Measurements from ENCODE around the gene PGLYRP4. TPM values are rescaled to one million over a fixed set of nuclear protein-coding genes. Genes with fewer than 3 reads are reported as not detected.
A peak's percentile ranks its signal among the peaks of the same experiment; 100 is the strongest.

PGLYRP4 gene
- total and polyA plus RNA-seq, 12 donors, result not detected

DNA sequence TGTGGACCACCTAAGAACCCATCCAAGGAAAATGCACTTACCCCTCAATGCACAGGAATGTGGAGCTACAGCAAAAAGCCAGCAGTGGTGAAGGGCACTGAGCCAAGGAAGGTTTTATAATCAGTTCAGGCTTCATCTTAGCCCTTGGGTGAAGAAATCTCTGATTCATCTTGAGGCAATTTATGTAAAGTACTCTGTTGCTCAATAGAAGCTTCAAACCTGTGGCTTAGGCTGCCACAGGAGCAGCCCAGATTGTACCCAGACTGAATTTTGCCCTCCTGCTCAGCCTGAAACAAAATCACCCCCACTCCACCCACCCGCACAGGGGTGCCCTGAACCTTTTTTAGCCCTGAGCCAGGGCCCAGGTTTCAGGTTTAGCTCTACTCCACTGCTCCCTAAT, 26.9 kb upstream of the PGLYRP4 start, which contains the start of gene S100A12:
Gene S100A12 (minus strand): TSS at position 111 of the 400 bp plus-strand sequence. CDS start 1,029 bp downstream, outside the sequence.
- Histone ChIP-seq H3K27ac (peak within 1 kb of the TSS in 1 of 10 donors; percentile 65), H3K4me3 (peak within 1 kb of the TSS in 1 of 10 donors; percentile 16), H3K9me3 (peaks cover 0 to 4% (median 0%) of the 10 kb centered on the region in 11 donors), H3K4me1 (peaks cover 0 to 44% (median 0%) of the 10 kb centered on the region in 9 donors), H3K36me3 (no peaks in the 10 kb centered on the region), H3K27me3 (peaks cover 0 to 11% (median 0%) of the 10 kb centered on the region in 7 donors)
- no peak for DNase-seq
- TF ChIP-seq, protein P1, sequence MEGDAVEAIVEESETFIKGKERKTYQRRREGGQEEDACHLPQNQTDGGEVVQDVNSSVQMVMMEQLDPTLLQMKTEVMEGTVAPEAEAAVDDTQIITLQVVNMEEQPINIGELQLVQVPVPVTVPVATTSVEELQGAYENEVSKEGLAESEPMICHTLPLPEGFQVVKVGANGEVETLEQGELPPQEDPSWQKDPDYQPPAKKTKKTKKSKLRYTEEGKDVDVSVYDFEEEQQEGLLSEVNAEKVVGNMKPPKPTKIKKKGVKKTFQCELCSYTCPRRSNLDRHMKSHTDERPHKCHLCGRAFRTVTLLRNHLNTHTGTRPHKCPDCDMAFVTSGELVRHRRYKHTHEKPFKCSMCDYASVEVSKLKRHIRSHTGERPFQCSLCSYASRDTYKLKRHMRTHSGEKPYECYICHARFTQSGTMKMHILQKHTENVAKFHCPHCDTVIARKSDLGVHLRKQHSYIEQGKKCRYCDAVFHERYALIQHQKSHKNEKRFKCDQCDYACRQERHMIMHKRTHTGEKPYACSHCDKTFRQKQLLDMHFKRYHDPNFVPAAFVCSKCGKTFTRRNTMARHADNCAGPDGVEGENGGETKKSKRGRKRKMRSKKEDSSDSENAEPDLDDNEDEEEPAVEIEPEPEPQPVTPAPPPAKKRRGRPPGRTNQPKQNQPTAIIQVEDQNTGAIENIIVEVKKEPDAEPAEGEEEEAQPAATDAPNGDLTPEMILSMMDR (IDR thresholded peaks at IDR 0.05), result no peak
- peak in 1 of 8 donors; percentile 39 for ATAC-seq
- WGBS, 2 donors, result 82 to 95% methylated on average over 1 of the region's 1 CpG
- intact Hi-C loops (cut with DNase I), result no loop called here

DNA sequence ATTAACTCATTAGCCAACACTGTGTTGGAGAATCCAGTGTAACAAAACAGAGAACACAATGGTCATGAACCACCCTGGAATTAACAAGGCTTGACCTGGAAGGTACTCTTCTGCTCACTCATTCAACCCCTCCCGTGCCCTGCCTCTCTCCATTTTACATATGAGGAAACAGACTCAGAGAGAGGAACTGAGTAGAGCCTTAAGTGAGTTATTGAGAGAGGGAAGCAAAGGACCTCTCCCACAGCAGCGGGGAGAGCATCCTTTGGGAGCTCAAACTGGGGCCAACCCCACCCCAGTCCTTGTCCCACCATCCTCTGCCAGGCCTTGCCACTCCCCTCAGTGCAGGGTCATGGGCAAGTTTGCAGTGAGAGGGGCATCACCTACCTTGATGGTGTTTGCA, 25.4 kb upstream of the PGLYRP4 start:
- intact Hi-C loops (cut with DNase I), result no loop called here
- H3K4me1 ChIP-seq, result peaks cover 0 to 50% (median 0%) of the 10 kb centered on the region in 9 donors
- peak overlapping the region in 1 of 10 donors; percentile 65 for H3K27ac ChIP-seq
- TF ChIP-seq, protein P1 (IDR thresholded peaks at IDR 0.05), result no peak
- no peak overlapping the region for H3K4me3 ChIP-seq
- H3K36me3 ChIP-seq, result no peaks in the 10 kb centered on the region
- 63 to 72% methylated on average over 2 of the region's 2 CpGs for WGBS, 2 donors
- ATAC-seq (peak in 1 of 8 donors; percentile 29), DNase-seq (no peak)
- H3K27me3 ChIP-seq, result peaks cover 0 to 11% (median 0%) of the 10 kb centered on the region in 7 donors
- no peaks in the 10 kb centered on the region for H3K9me3 ChIP-seq

DNA sequence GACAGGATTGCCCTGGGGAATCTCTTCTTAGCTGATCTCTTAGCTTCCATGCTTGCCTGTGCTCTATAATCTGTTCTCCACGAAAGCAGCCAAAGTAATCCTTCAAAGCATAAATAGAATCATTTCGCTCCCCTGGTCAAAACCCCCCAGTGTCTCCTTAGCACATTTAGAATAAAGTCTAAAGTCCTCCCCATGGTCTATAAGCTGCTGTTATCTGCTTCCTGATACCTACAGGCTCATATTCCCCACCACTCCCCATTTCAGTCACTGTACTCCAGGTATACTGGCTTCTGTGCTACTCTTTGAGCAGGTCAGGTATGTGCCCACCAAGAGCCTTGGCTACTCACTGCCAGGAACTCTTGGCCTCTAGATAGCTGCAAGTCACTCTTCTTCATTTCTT, 23.9 kb upstream of the PGLYRP4 start:
- peaks cover 0 to 9% (median 0%) of the 10 kb centered on the region in 7 donors for H3K27me3 ChIP-seq
- DNase-seq, result no peak
- TF ChIP-seq, protein P1 (IDR thresholded peaks at IDR 0.05), result no peak
- no peak overlapping the region for H3K27ac ChIP-seq
- H3K36me3 ChIP-seq, result no peaks in the 10 kb centered on the region
- no peaks in the 10 kb centered on the region for H3K9me3 ChIP-seq
- WGBS, 2 donors, result 83 to 89% methylated on average over 2 of the region's 2 CpGs
- no peak for ATAC-seq
- no peak overlapping the region for H3K4me3 ChIP-seq
- intact Hi-C loops (cut with DNase I), result no loop called here
- H3K4me1 ChIP-seq, result peaks cover 0 to 53% (median 0%) of the 10 kb centered on the region in 9 donors

DNA sequence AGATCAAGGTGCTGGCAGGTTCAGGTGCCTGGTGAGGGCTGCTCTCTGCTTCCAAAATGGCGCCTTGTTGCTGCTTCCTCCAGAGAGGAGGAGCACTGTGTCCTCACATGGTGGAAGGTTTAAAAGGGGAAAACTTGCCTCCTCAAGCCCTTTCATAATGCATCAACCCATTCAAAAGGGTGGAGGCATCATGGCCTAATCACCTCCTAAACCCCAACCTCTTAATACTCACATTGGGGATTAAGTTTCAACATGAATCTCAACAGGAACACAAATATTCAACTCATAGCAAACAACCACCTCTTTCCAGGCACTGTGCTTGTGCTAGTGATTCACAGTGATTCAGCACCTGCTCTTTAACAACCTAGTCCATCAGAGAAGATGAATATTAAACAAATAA, 22.6 kb upstream of the PGLYRP4 start:
- TF ChIP-seq, protein P1 (IDR thresholded peaks at IDR 0.05), result no peak
- WGBS, 2 donors, result 87 to 96% methylated on average over 1 of the region's 1 CpG
- no peaks in the 10 kb centered on the region for H3K9me3 ChIP-seq
- peaks cover 0 to 4% (median 0%) of the 10 kb centered on the region in 7 donors for H3K27me3 ChIP-seq
- no peak overlapping the region for H3K4me3 ChIP-seq
- intact Hi-C loops (cut with DNase I), result no loop called here
- H3K36me3 ChIP-seq, result no peaks in the 10 kb centered on the region
- DNase-seq, result no peak
- peak overlapping the region in 1 of 10 donors; percentile 48 for H3K27ac ChIP-seq
- peaks cover 0 to 57% (median 0%) of the 10 kb centered on the region in 9 donors for H3K4me1 ChIP-seq
- no peak for ATAC-seq

Measured in heart right ventricle (tissue), 16 donors.